Suprapubic skin (tissue), 4 donors: ENCODE results near the gene KIF19. TPM values are rescaled to one million over a fixed set of nuclear protein-coding genes. Genes with fewer than 3 reads are reported as not detected.
"Not testable (repeated sequence)": the region's sequence is repeated elsewhere in the genome, so short reads cannot be mapped to it uniquely, and the experiment has no call there.

Source experiments
- DNase-seq, 2 donors: peaks; one replicate each; pipeline ENCODE4 v3.0.0-alpha.2; 2019; ENCODE audit warnings: low spot score in 2 of 2
- H3K27ac ChIP-seq: fragments of 200-600 bp; sonication (generic); one replicate; pipeline ENCODE4 v1.5.1; 2019
- H3K27me3 ChIP-seq: fragments of 200-600 bp; sonication (generic); one replicate; pipeline ENCODE4 v1.5.1; 2019
- H3K36me3 ChIP-seq: fragments of 200-600 bp; sonication (generic); one replicate; pipeline ENCODE4 v1.5.1; 2019
- H3K4me1 ChIP-seq: fragments of 200-600 bp; sonication (generic); one replicate; pipeline ENCODE4 v1.5.1; 2019
- H3K4me3 ChIP-seq: fragments of 200-600 bp; sonication (generic); one replicate; pipeline ENCODE4 v1.5.1; 2019; ENCODE audit warnings: mild to moderate bottlenecking
- H3K9me3 ChIP-seq: fragments of 200-600 bp; sonication (generic); one replicate; pipeline ENCODE4 v1.5.1; 2019
- CTCF ChIP-seq, 2 donors: fragments of 200-600 bp in 1 of 2; fragments of 450-650 bp in 1 of 2; sonication (generic) in 1 of 2; IDR thresholded peaks; one replicate each; pipeline ENCODE4 v1.5.1; 2016 to 2019; ENCODE audit warnings: antibody characterized with exemption in 2 of 2, mild to moderate bottlenecking in 1 of 2, moderate library complexity in 1 of 2
- EP300 ChIP-seq: sonication (generic); formaldehyde crosslinking; IDR thresholded peaks from one replicate; pipeline ENCODE4 v1.6.1; 2017; ENCODE audit warnings: antibody characterized with exemption
- POLR2A ChIP-seq, 2 donors: fragments of 450-650 bp; IDR thresholded peaks; one replicate each; pipeline ENCODE4 v1.6.1; 2017; ENCODE audit warnings: antibody characterized with exemption in 2 of 2, mild to moderate bottlenecking in 2 of 2, moderate library complexity in 2 of 2
- POLR2AphosphoS5 ChIP-seq, 3 donors: sonication (generic); formaldehyde crosslinking; IDR thresholded peaks; one replicate each; pipeline ENCODE4 v1.6.1; 2017; ENCODE audit warnings: antibody characterized with exemption in 3 of 3
- WGBS: methylation state at CpG from one replicate; pipeline ENCODE4 v1.1.5; 2018; 5-methylcytosine and 5-hydroxymethylcytosine counted together
- total RNA-seq, 4 donors: library from RNA; depleted of rRNA; stranded (reverse); fragments of >200 nt; gene quantifications; one replicate each; pipeline ENCODE4 v1.1.0, GENCODE V29; 2016

KIF19 gene
- 1 to 10 TPM in 2 of 4 donors, under 1 TPM in 2; 0.34 to 1.3 (median 1.0) TPM for total RNA-seq

- peaks cover 59% of the 10 kb centered on the region for H3K27me3 ChIP-seq
- H3K36me3 ChIP-seq, result no peaks in the 10 kb centered on the region
- H3K4me1 ChIP-seq, result peaks cover 18% of the 10 kb centered on the region
- no peak for DNase-seq
- TF ChIP-seq CTCF (IDR thresholded peaks at IDR 0.05) (no peak), EP300 (no peak), POLR2AphosphoS5 (IDR thresholded peaks at IDR 0.05) (no peak), POLR2A (IDR thresholded peaks at IDR 0.05) (no peak)
- peak within 1 kb of the TSS; percentile 47 for H3K4me3 ChIP-seq
- no peaks in the 10 kb centered on the region for H3K9me3 ChIP-seq
- H3K27ac ChIP-seq, result no peak within 1 kb of the TSS
- 3% methylated on average over 41 of the region's 73 CpGs for WGBS
Observed at GRCh38 chr17:74325743-74326379, at the start of gene KIF19. KIF19 (plus strand) TSS chr17:74326226; CDS start chr17:74326350, 124 bp downstream.

GRCh38 chr17:74276541-74277009 is 49.5 kb upstream of the KIF19 start:
- WGBS, result 46% methylated on average over 5 of the region's 5 CpGs
- Histone ChIP-seq H3K27me3 (peaks cover 24% of the 10 kb centered on the region), H3K36me3 (no peaks in the 10 kb centered on the region), H3K9me3 (no peaks in the 10 kb centered on the region), H3K4me1 (peaks cover 31% of the 10 kb centered on the region), H3K27ac (no peak overlapping the region), H3K4me3 (no peak overlapping the region)
- no peak for DNase-seq
- TF ChIP-seq POLR2AphosphoS5 (IDR thresholded peaks at IDR 0.05) (no peak), POLR2A (IDR thresholded peaks at IDR 0.05) (no peak), EP300 (no peak), CTCF (IDR thresholded peaks at IDR 0.05) (no peak)

GRCh38 chr17:74277935-74278334 is 48.1 kb upstream of the KIF19 start:
- no peak overlapping the region for H3K4me3 ChIP-seq
- H3K4me1 ChIP-seq, result peaks cover 34% of the 10 kb centered on the region
- H3K36me3 ChIP-seq, result no peaks in the 10 kb centered on the region
- 83% methylated on average over 1 of the region's 1 CpG for WGBS
- H3K27me3 ChIP-seq, result peaks cover 24% of the 10 kb centered on the region
- H3K9me3 ChIP-seq, result no peaks in the 10 kb centered on the region
- DNase-seq, result no peak
- TF ChIP-seq CTCF (IDR thresholded peaks at IDR 0.05) (no peak), EP300 (no peak), POLR2A (IDR thresholded peaks at IDR 0.05) (no peak), POLR2AphosphoS5 (IDR thresholded peaks at IDR 0.05) (no peak)
- no peak overlapping the region for H3K27ac ChIP-seq

DNA sequence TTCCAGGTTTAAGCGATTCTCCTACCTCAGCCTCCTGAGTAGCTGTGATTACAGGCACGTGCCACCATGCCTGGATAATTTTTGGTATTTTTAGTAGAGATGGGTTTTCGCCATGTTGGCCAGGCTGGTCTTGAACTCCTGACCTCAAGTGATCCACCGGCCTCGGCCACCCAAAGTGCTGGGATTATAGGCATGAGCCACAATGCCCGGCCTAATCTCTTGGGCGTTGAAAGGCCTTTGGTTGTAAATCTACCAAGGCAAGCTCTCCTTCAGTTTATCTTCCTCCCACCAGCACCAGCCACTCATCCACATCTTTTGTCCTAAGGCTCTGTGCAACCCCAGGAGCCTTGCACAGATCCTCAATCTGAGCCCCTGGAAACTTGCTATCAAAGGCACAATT is 46.4 kb upstream of the KIF19 start:
- H3K4me1 ChIP-seq, result peaks cover 25% of the 10 kb centered on the region
- H3K4me3 ChIP-seq, H3K27ac ChIP-seq, H3K36me3 ChIP-seq, DNase-seq, H3K9me3 ChIP-seq: not testable (repeated sequence)
- 83% methylated on average over 7 of the region's 7 CpGs for WGBS
- H3K27me3 ChIP-seq, result peaks cover 13% of the 10 kb centered on the region

GRCh38 chr17:74280093-74280513 is 45.9 kb upstream of the KIF19 start:
- H3K4me1 ChIP-seq, result peaks cover 21% of the 10 kb centered on the region
- 72% methylated on average over 8 of the region's 9 CpGs for WGBS
- no peak for TF ChIP-seq POLR2A (IDR thresholded peaks at IDR 0.05)
- TF ChIP-seq POLR2AphosphoS5 (IDR thresholded peaks at IDR 0.05), result no peak
- no peak for TF ChIP-seq EP300
- no peak for TF ChIP-seq CTCF (IDR thresholded peaks at IDR 0.05)
- H3K36me3 ChIP-seq, result no peaks in the 10 kb centered on the region
- DNase-seq, result no peak
- no peaks in the 10 kb centered on the region for H3K9me3 ChIP-seq
- H3K27ac ChIP-seq, result no peak overlapping the region
- no peak overlapping the region for H3K4me3 ChIP-seq
- peaks cover 8% of the 10 kb centered on the region for H3K27me3 ChIP-seq

- Histone ChIP-seq H3K4me3 (no peak overlapping the region), H3K36me3 (no peaks in the 10 kb centered on the region), H3K27ac (no peak overlapping the region), H3K9me3 (no peaks in the 10 kb centered on the region), H3K4me1 (peaks cover 5% of the 10 kb centered on the region), H3K27me3 (no peaks in the 10 kb centered on the region)
- TF ChIP-seq POLR2AphosphoS5 (IDR thresholded peaks at IDR 0.05) (no peak), EP300 (no peak), CTCF (IDR thresholded peaks at IDR 0.05) (no peak), POLR2A (IDR thresholded peaks at IDR 0.05) (no peak)
- 95% methylated on average over 19 of the region's 20 CpGs for WGBS
- no peak for DNase-seq
Observed at GRCh38 chr17:74281799-74282198, 44.2 kb upstream of the KIF19 start.

DNA sequence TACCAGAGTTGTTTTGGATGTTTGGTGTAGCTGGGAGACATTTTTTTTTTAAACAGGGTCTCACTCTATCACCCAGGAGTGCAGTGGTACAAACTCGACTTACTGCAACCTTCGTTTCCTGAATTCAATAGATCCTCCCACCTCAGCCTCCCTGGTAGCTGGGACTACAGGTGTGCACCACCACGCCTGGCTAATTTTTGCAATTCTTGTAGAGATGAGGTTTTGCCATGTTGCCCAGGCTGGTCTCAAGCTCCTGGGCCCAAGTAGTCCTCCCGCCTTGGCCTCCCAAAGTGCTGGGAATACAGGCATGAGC is 43.8 kb upstream of the KIF19 start:
- WGBS, result 93% methylated on average over 4 of the region's 4 CpGs
- H3K9me3 ChIP-seq, H3K27ac ChIP-seq, H3K4me3 ChIP-seq, H3K36me3 ChIP-seq, DNase-seq, H3K27me3 ChIP-seq, H3K4me1 ChIP-seq: not testable (repeated sequence)
